Stomach (tissue), 9 donors: ENCODE data around the gene RILP. TPM values are rescaled to one million over a fixed set of nuclear protein-coding genes. Genes with fewer than 3 reads are reported as not detected.

Source experiments
- DNase-seq, 2 donors: peaks; one replicate each; pipeline versions ENCODE4 v3.0.0 to v3.0.0-alpha.2; 2013 to 2019
- H3K27ac ChIP-seq, 5 donors: fragments of 200-600 bp in 4 of 5; sonication (generic) in 4 of 5; one replicate each; pipeline ENCODE4 v1.5.1; 2013 to 2019; ENCODE audit warnings: mild to moderate bottlenecking in 1 of 5, moderate library complexity in 1 of 5
- H3K27me3 ChIP-seq, 3 donors: fragments of 200-600 bp; sonication (generic); one replicate each; pipeline ENCODE4 v1.5.1; 2017 to 2019; ENCODE audit warnings: mixed run types in 1 of 3
- H3K36me3 ChIP-seq, 4 donors: fragments of 200-600 bp; sonication (generic); 1 replicate in 3 of 4; 2 replicates in 1 of 4; pipeline ENCODE4 v1.5.1; 2016 to 2019
- H3K4me1 ChIP-seq, 4 donors: fragments of 200-600 bp; sonication (generic); one replicate each; pipeline ENCODE4 v1.5.1; 2016 to 2019
- H3K4me3 ChIP-seq, 4 donors: fragments of 200-600 bp; sonication (generic) in 3 of 4; one replicate each; pipeline ENCODE4 v1.5.1; 2016 to 2019; ENCODE audit warnings: mild to moderate bottlenecking in 1 of 4
- H3K9me3 ChIP-seq, 4 donors: fragments of 200-600 bp; sonication (generic); one replicate each; pipeline ENCODE4 v1.5.1; 2016 to 2019
- CTCF ChIP-seq, 7 experiments: fragments of 450-650 bp in 4 of 7; fragments of 200-600 bp in 3 of 7; sonication (generic) in 3 of 7; IDR thresholded peaks; one replicate each; pipeline ENCODE4 v1.5.1; 2016 to 2019; ENCODE audit warnings: antibody characterized with exemption in 7 of 7, control low read depth in 2 of 7, mild to moderate bottlenecking in 1 of 7
- EP300 ChIP-seq: sonication (generic); formaldehyde crosslinking; IDR thresholded peaks from one replicate; pipeline ENCODE4 v1.6.1; 2017; ENCODE audit warnings: antibody characterized with exemption
- POLR2A ChIP-seq, 4 donors: fragments of 450-650 bp; IDR thresholded peaks; one replicate each; pipeline ENCODE4 v1.6.1; 2016; ENCODE audit warnings: antibody characterized with exemption in 4 of 4, control low read depth in 2 of 4, mild to moderate bottlenecking in 1 of 4, moderate library complexity in 1 of 4
- POLR2AphosphoS5 ChIP-seq, 3 donors: sonication (generic); formaldehyde crosslinking; IDR thresholded peaks; one replicate each; pipeline ENCODE4 v1.6.1; 2016; ENCODE audit warnings: antibody characterized with exemption in 3 of 3
- WGBS, 5 donors: extraction: QIAGEN DNeasy Blood & Tissue Kit in 3 of 5; methylation state at CpG; one replicate each; pipeline versions ENCODE4 v1.1.5 to v1.1.7; 2013 to 2018; 5-methylcytosine and 5-hydroxymethylcytosine counted together
- intact Hi-C: fragments of 100-400 bp; cut with DNase I; formaldehyde crosslinking; loops from one replicate; pipeline ENCODE4 v1.15.1; 2023; ENCODE audit warnings: low total_unique reads
- polyA plus RNA-seq, 3 donors: library from polyadenylated mRNA; stranded (reverse); fragments of 200-250 nt; gene quantifications; one replicate each; pipeline ENCODE4 v1.2.3, GENCODE V29; 2013
- total RNA-seq, 5 donors: library from RNA; depleted of rRNA; stranded (reverse); fragments of >200 nt; gene quantifications; one replicate each; pipeline versions ENCODE4 v1.1.0 to v1.2.3, GENCODE V29; 2014 to 2016
- donor health status: healthy with polysubstance abuse.
- donor health status: Bipolar disorder and iron deficiency.
- donor health status: healthy.

Gene RILP
- total and polyA plus RNA-seq, 8 donors: 8.6 to 284 (median 25.8) TPM

- DNase-seq: peak in 1 of 2 donors; percentile 45
Observed at GRCh38 chr17:1606352-1606985, 43.2 kb downstream of the RILP start.

GRCh38 chr17:1605681-1606351 is 43.9 kb downstream of the RILP start:
- intact Hi-C loops: no loop called here
- peak in 1 of 3 donors; percentile 34 for TF ChIP-seq POLR2AphosphoS5 (IDR thresholded peaks at IDR 0.05)
- no peak for TF ChIP-seq POLR2A (IDR thresholded peaks at IDR 0.05)
- peaks cover 0 to 36% (median 13%) of the 10 kb centered on the region in 4 donors for H3K36me3 ChIP-seq
- peak overlapping the region; percentile 49 to 78 (median 69) for H3K27ac ChIP-seq
- no peak overlapping the region for H3K4me3 ChIP-seq
- peak; percentile 52 to 81 for DNase-seq
- H3K4me1 ChIP-seq: peaks cover 5 to 37% (median 29%) of the 10 kb centered on the region in 4 donors
- H3K27me3 ChIP-seq: no peaks in the 10 kb centered on the region
- 56 to 80% (median 58%) methylated on average over 10 to 19 of the region's 19 CpGs for WGBS, 5 donors
- no peaks in the 10 kb centered on the region for H3K9me3 ChIP-seq

More at GRCh38 chr17:1606352-1606985, 43.2 kb downstream of the RILP start:
- Histone ChIP-seq H3K4me3 (no peak overlapping the region), H3K4me1 (peaks cover 5 to 37% (median 29%) of the 10 kb centered on the region in 4 donors), H3K27me3 (no peaks in the 10 kb centered on the region), H3K27ac (peak overlapping the region; percentile 36 to 78 (median 69)), H3K36me3 (peaks cover 0 to 37% (median 15%) of the 10 kb centered on the region in 4 donors), H3K9me3 (no peaks in the 10 kb centered on the region)
- intact Hi-C loops: no loop called here
- 71 to 89% (median 77%) methylated on average over 25 to 26 of the region's 26 CpGs for WGBS, 5 donors
- no peak for TF ChIP-seq POLR2AphosphoS5 (IDR thresholded peaks at IDR 0.05)
- TF ChIP-seq POLR2A (IDR thresholded peaks at IDR 0.05): no peak
- no peak for TF ChIP-seq CTCF (IDR thresholded peaks at IDR 0.05)
- no peak for TF ChIP-seq EP300

GRCh38 chr17:1604831-1605528 is 44.7 kb downstream of the RILP start:
- H3K27ac ChIP-seq: peak overlapping the region; percentile 41 to 75 (median 65)
- 69 to 80% (median 77%) methylated on average over 27 to 35 of the region's 35 CpGs for WGBS, 5 donors
- H3K27me3 ChIP-seq: no peaks in the 10 kb centered on the region
- TF ChIP-seq POLR2A (IDR thresholded peaks at IDR 0.05) (no peak), EP300 (no peak), POLR2AphosphoS5 (IDR thresholded peaks at IDR 0.05) (no peak), CTCF (IDR thresholded peaks at IDR 0.05) (no peak)
- DNase-seq: peak; percentile 33 to 65
- H3K4me1 ChIP-seq: peaks cover 5 to 37% (median 29%) of the 10 kb centered on the region in 4 donors
- intact Hi-C loops: no loop called here
- no peaks in the 10 kb centered on the region for H3K9me3 ChIP-seq
- H3K4me3 ChIP-seq: no peak overlapping the region
- peaks cover 0 to 28% (median 9%) of the 10 kb centered on the region in 4 donors for H3K36me3 ChIP-seq

GRCh38 chr17:1601571-1601970 is 48.1 kb downstream of the RILP start:
- WGBS, 5 donors: 96 to 98% (median 97%) methylated on average over 11 to 14 of the region's 14 CpGs
- peaks cover 0 to 21% (median 9%) of the 10 kb centered on the region in 4 donors for H3K36me3 ChIP-seq
- intact Hi-C loops: no loop called here
- DNase-seq: no peak
- H3K27ac ChIP-seq: no peak overlapping the region
- no peaks in the 10 kb centered on the region for H3K27me3 ChIP-seq
- TF ChIP-seq POLR2A (IDR thresholded peaks at IDR 0.05) (no peak), POLR2AphosphoS5 (IDR thresholded peaks at IDR 0.05) (no peak), CTCF (IDR thresholded peaks at IDR 0.05) (no peak), EP300 (no peak)
- H3K4me1 ChIP-seq: peaks cover 10 to 37% (median 33%) of the 10 kb centered on the region in 4 donors
- no peak overlapping the region for H3K4me3 ChIP-seq
- H3K9me3 ChIP-seq: no peaks in the 10 kb centered on the region
